K562 (cell line): ENCODE measurements around the gene NACA2. TPM values are rescaled to one million over a fixed set of nuclear protein-coding genes. Genes with fewer than 3 reads are reported as not detected.

Experiments used
- BHLHE40 ChIP-seq: IDR thresholded peaks from 2 replicates; pipeline ENCODE4 v1.6.1; 2011; ENCODE audit warnings: low read length, improper control_type of control experiment
- CHAMP1 ChIP-seq: fragments of 450-650 bp; IDR thresholded peaks from 2 replicates; pipeline ENCODE4 v1.6.1; 2016; ENCODE audit warnings: mild to moderate bottlenecking
- CXXC5 ChIP-seq: fragments of 250-450 bp; sonication (Bioruptor Pico); IDR thresholded peaks from 2 replicates; pipeline ENCODE4 v1.8.0; 2022; ENCODE audit warnings: inconsistent platforms, mild to moderate bottlenecking, moderate library complexity
- ILF3 ChIP-seq: fragments of 450-650 bp; IDR thresholded peaks from 2 replicates; pipeline ENCODE4 v1.6.1; 2018; ENCODE audit warnings: antibody characterized with exemption, mild to moderate bottlenecking, moderate library complexity, borderline replicate concordance
- NBN ChIP-seq: fragments of 450-650 bp; IDR thresholded peaks from 2 replicates; pipeline ENCODE4 v1.6.1; 2016; ENCODE audit warnings: low read depth, mild to moderate bottlenecking
- NEUROD1 ChIP-seq: fragments of 150-350 bp; IDR thresholded peaks from 2 replicates; pipeline ENCODE4 v1.6.1; 2014; ENCODE audit warnings: borderline replicate concordance, low read length, low read depth; ENCODE audit not compliant: partially characterized antibody
- NFIX ChIP-seq: fragments of 250-450 bp; sonication (Bioruptor Pico); IDR thresholded peaks from 2 replicates; pipeline ENCODE4 v1.4.0; 2020; ENCODE audit warnings: low read depth, mild to moderate bottlenecking, moderate library complexity
- NR2F6 ChIP-seq: fragments of 450-650 bp; formaldehyde crosslinking; IDR thresholded peaks from 2 replicates; pipeline ENCODE4 v1.4.0; 2020; ENCODE audit warnings: mild to moderate bottlenecking
- RERE ChIP-seq: sonication (generic); formaldehyde crosslinking; IDR thresholded peaks from 2 replicates; pipeline ENCODE4 v1.8.0; 2023; ENCODE audit warnings: missing genetic modification reagents, mild to moderate bottlenecking, borderline replicate concordance
- RFX1 ChIP-seq: fragments of 450-650 bp; IDR thresholded peaks from 2 replicates; pipeline ENCODE4 v1.6.1; 2016; ENCODE audit warnings: mild to moderate bottlenecking, moderate library complexity
- STAT5A ChIP-seq: IDR thresholded peaks from 2 replicates; pipeline ENCODE4 v1.6.1; 2012; ENCODE audit warnings: low read length, inconsistent platforms, borderline replicate concordance
- STAT5B ChIP-seq: fragments of 250-450 bp; sonication (Bioruptor Pico); IDR thresholded peaks from 2 replicates; pipeline ENCODE4 v1.8.0; 2021; ENCODE audit warnings: mild to moderate bottlenecking, inconsistent platforms
- TEAD1 ChIP-seq, 2 experiments: fragments of 450-650 bp in 1 of 2; sonication (generic) in 1 of 2; formaldehyde crosslinking; IDR thresholded peaks; 2 replicates each; pipeline versions ENCODE4 v1.4.0 to v1.8.0; 2020 to 2022; ENCODE audit warnings: mild to moderate bottlenecking in 2 of 2, missing genetic modification reagents in 1 of 2
- ZNF280A ChIP-seq: fragments of 450-650 bp; IDR thresholded peaks from 2 replicates; pipeline ENCODE4 v1.6.1; 2018; ENCODE audit warnings: mild to moderate bottlenecking, low read depth; ENCODE audit not compliant: partially characterized antibody
- ZNF41 ChIP-seq: fragments of 250-450 bp; sonication (Bioruptor Pico); conservative IDR thresholded peaks from 2 replicates; pipeline ENCODE4 v1.4.0; 2020; ENCODE audit warnings: mild to moderate bottlenecking
- ZNF436 ChIP-seq: fragments of 250-450, 450-650 bp; sonication (Bioruptor Pico); formaldehyde crosslinking; IDR thresholded peaks from 2 replicates; pipeline ENCODE4 v1.7.0; 2020; ENCODE audit warnings: mild to moderate bottlenecking
- ZNF551 ChIP-seq: fragments of 250-450 bp; sonication (Bioruptor Pico); IDR thresholded peaks from 2 replicates; pipeline ENCODE4 v1.5.0; 2021; ENCODE audit warnings: mild to moderate bottlenecking, moderate library complexity
- polyA plus RNA-seq, 8 experiments: library from polyadenylated mRNA; depleted of rRNA in 4 of 8; stranded (reverse) in 5 of 8; unstranded in 3 of 8; fragments of >200 nt; fragmentation: Nextera tagmentation in 2 of 8; fragmentation: Illumina TruSeq in 1 of 8; extraction: Ambion mirVana in 2 of 8; extraction: Trizol in 1 of 8; gene quantifications; 2 replicates each; pipeline versions ENCODE4 v1.2.1 to v1.2.3, GENCODE V29; 2011 to 2014; ENCODE audit warnings: inconsistent platforms in 1 of 8, missing spikeins in 1 of 8
- total RNA-seq, 7 experiments: library from RNA; depleted of rRNA in 6 of 7; stranded (reverse); fragments of >200 nt in 6 of 7; fragmentation: Illumina TruSeq in 2 of 7; extraction: Trizol in 2 of 7; gene quantifications; 2 replicates each; pipeline versions ENCODE4 v1.2.1 to v1.2.3, GENCODE V29; 2011 to 2021; ENCODE audit warnings: low replicate concordance in 1 of 7
- TF ChIP-seq, protein P1 (sequence below), 3 experiments: IDR thresholded peaks in 2 of 3; conservative IDR thresholded peaks in 1 of 3; 2 replicates each; pipeline ENCODE4 v1.5.1; 2011 to 2012; ENCODE audit warnings: low read length in 3 of 3, mild to moderate bottlenecking in 3 of 3, control low read depth in 2 of 3, improper control_type of control experiment in 1 of 3, inconsistent platforms in 1 of 3, low read depth in 1 of 3, mixed read lengths in 1 of 3, moderate library complexity in 1 of 3; ENCODE audit not compliant: insufficient read depth in 2 of 3

Gene NACA2
- total and polyA plus RNA-seq, 9 of the 15 experiments (the other 6 are each of a cell fraction or from before 2014, with no cell fraction given) = 0.13 to 0.29 (median 0.23) TPM; not detected in 4

DNA sequence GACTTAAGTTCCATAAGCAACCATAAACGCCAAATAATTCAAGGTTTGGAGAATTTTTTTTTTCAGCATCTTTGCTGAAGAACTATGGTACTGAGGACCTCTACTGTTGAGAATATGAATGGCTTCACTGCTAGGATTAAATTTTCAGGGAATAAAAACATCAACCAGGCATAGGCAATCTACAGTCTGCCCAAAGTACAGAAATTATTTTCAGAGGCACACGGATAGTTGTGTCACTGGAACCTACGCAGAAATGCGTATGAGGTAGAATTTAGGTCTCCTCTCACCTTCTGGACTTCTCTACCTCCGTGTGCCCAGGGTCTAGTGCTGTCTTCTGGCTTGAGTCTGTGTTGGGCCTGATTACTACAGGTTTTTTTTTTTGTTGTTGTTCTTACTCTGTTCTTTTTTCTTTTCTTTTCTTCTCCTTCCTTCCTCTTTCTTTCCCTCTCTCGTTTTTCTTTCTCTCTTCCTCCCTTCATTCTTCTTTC, 39.7 kb downstream of the NACA2 start (continued):
- no peak for TF ChIP-seq ILF3
- TF ChIP-seq ZNF551 = no peak
- TF ChIP-seq ZNF280A = no peak
- TF ChIP-seq, protein P1, sequence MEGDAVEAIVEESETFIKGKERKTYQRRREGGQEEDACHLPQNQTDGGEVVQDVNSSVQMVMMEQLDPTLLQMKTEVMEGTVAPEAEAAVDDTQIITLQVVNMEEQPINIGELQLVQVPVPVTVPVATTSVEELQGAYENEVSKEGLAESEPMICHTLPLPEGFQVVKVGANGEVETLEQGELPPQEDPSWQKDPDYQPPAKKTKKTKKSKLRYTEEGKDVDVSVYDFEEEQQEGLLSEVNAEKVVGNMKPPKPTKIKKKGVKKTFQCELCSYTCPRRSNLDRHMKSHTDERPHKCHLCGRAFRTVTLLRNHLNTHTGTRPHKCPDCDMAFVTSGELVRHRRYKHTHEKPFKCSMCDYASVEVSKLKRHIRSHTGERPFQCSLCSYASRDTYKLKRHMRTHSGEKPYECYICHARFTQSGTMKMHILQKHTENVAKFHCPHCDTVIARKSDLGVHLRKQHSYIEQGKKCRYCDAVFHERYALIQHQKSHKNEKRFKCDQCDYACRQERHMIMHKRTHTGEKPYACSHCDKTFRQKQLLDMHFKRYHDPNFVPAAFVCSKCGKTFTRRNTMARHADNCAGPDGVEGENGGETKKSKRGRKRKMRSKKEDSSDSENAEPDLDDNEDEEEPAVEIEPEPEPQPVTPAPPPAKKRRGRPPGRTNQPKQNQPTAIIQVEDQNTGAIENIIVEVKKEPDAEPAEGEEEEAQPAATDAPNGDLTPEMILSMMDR (IDR thresholded peaks at IDR 0.05 in 2 of 3, conservative IDR thresholded peaks at IDR 0.05 in 1 of 3; ENCODE audit: insufficient read depth in 2 of 3, low read depth in 1 of 3, low read length in 3 of 3) = peak; percentile 44 to 78 (median 49); a peak in 5 of 6 replicates
- TF ChIP-seq RERE (CRISPR knock-in tag) = no peak
- TF ChIP-seq STAT5A = no peak
- no peak for TF ChIP-seq NFIX
- TF ChIP-seq ZNF436 (CRISPR knock-in tag) = no peak
- no peak for TF ChIP-seq BHLHE40
- peak; percentile 4; the same call in 1 of the 2 replicates for TF ChIP-seq RFX1
- no peak for TF ChIP-seq NR2F6 (CRISPR knock-in tag)
- TF ChIP-seq STAT5B = no peak
- no peak for TF ChIP-seq NEUROD1
- no peak for TF ChIP-seq NBN
- TF ChIP-seq CHAMP1 = no peak
- no peak for TF ChIP-seq TEAD1 (CRISPR knock-in tag; IDR thresholded peaks at IDR 0.05)
- no peak for TF ChIP-seq ZNF41 (CRISPR knock-in tag)
- TF ChIP-seq CXXC5 (CRISPR knock-in tag) = no peak
